Measurements from ENCODE around the gene PLAC9.

- TF ChIP-seq CTCF (IDR thresholded peaks at IDR 0.05) (no peak), POLR2A (IDR thresholded peaks at IDR 0.05) (no peak)
Observed at GRCh38 chr10:80118669-80119068, 13.9 kb upstream of the PLAC9 start.

Measured in Peyer's patch (tissue), 4 donors.